ENCODE results near the gene HIPK1.

The HIPK1 gene

GRCh38 chr1:113993072-113993471 is 63.9 kb downstream of the HIPK1 start:
- Histone ChIP-seq H3K27ac (no peak overlapping the region), H3K27me3 (no peaks in the 10 kb centered on the region), H3K36me3 (no peaks in the 10 kb centered on the region), H3K4me1 (no peaks in the 10 kb centered on the region), H3K4me3 (no peak overlapping the region), H3K9me3 (peaks cover 0 to 26% (median 8%) of the 10 kb centered on the region in 3 donors)
- no peak for DNase-seq
- intact Hi-C loops (cut with DNase I; ENCODE audit: low total_unique reads) = no loop called here
- TF ChIP-seq, protein P1, sequence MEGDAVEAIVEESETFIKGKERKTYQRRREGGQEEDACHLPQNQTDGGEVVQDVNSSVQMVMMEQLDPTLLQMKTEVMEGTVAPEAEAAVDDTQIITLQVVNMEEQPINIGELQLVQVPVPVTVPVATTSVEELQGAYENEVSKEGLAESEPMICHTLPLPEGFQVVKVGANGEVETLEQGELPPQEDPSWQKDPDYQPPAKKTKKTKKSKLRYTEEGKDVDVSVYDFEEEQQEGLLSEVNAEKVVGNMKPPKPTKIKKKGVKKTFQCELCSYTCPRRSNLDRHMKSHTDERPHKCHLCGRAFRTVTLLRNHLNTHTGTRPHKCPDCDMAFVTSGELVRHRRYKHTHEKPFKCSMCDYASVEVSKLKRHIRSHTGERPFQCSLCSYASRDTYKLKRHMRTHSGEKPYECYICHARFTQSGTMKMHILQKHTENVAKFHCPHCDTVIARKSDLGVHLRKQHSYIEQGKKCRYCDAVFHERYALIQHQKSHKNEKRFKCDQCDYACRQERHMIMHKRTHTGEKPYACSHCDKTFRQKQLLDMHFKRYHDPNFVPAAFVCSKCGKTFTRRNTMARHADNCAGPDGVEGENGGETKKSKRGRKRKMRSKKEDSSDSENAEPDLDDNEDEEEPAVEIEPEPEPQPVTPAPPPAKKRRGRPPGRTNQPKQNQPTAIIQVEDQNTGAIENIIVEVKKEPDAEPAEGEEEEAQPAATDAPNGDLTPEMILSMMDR (IDR thresholded peaks at IDR 0.05) = no peak

- Histone ChIP-seq H3K4me3 (no peak overlapping the region), H3K27me3 (no peaks in the 10 kb centered on the region), H3K27ac (no peak overlapping the region), H3K9me3 (peaks cover 0 to 26% (median 8%) of the 10 kb centered on the region in 3 donors), H3K4me1 (no peaks in the 10 kb centered on the region), H3K36me3 (no peaks in the 10 kb centered on the region)
- no peak for DNase-seq
- intact Hi-C loops (cut with DNase I; ENCODE audit: low total_unique reads) = no loop called here
- TF ChIP-seq, protein P1 (IDR thresholded peaks at IDR 0.05) = no peak
Measured at GRCh38 chr1:113993766-113994165, 64.6 kb downstream of the HIPK1 start.

DNA sequence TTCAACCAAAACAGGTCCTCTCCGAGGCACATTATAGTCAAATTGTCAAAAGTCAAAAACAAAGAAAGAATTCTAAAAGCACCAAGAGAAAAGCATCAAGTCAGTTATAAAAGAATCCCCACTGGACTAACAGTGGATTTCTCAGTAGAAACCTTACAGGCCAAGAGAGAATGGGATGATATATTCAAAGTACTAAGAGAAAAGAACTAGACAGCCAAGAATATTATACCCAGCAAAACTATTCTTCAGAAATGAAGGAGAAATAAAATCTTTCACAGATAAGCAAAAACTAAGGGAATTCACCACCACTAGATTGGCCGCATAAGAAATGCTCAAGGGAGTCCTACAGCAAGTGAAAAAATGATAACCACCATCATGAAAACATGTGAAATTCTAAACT is 66.3 kb downstream of the HIPK1 start:
- intact Hi-C loops (cut with DNase I; ENCODE audit: low total_unique reads) = no loop called here
- H3K4me3 ChIP-seq = no peak overlapping the region
- no peaks in the 10 kb centered on the region for H3K36me3 ChIP-seq
- DNase-seq = no peak
- peaks cover 0 to 26% (median 8%) of the 10 kb centered on the region in 3 donors for H3K9me3 ChIP-seq
- no peaks in the 10 kb centered on the region for H3K4me1 ChIP-seq
- TF ChIP-seq, protein P1 (IDR thresholded peaks at IDR 0.05) = no peak
- no peaks in the 10 kb centered on the region for H3K27me3 ChIP-seq
- H3K27ac ChIP-seq = no peak overlapping the region

GRCh38 chr1:113998361-113998760 is 69.2 kb downstream of the HIPK1 start:
- TF ChIP-seq, protein P1 (IDR thresholded peaks at IDR 0.05) = no peak
- Histone ChIP-seq H3K36me3 (no peaks in the 10 kb centered on the region), H3K27me3 (no peaks in the 10 kb centered on the region), H3K27ac (no peak overlapping the region), H3K9me3 (peaks cover 0 to 26% (median 8%) of the 10 kb centered on the region in 3 donors), H3K4me3 (no peak overlapping the region), H3K4me1 (no peaks in the 10 kb centered on the region)
- intact Hi-C loops (cut with DNase I; ENCODE audit: low total_unique reads) = no loop called here
- no peak for DNase-seq

DNA sequence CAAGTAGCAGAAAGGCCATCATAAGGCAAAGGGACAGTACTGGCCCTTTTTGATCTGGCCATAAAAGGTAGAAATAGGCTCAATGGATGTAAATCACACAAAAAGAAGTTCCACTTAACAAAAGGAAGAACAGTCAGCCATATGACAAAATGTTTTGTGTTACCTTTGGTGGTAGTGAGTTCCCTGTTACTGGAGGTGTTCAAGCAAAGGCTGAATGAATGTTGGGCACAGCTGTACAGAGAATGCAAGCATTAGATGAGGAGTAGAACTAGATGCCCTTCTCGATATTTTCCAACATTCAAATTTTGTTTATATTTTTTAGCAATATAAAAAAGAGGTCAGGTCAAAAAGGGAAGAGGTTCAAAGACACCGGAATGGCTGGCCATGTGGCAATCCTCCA is 70.1 kb downstream of the HIPK1 start:
- TF ChIP-seq, protein P1 (IDR thresholded peaks at IDR 0.05) = no peak
- no peak for DNase-seq
- Histone ChIP-seq H3K4me1 (no peaks in the 10 kb centered on the region), H3K9me3 (peaks cover 0 to 21% (median 8%) of the 10 kb centered on the region in 3 donors), H3K36me3 (no peaks in the 10 kb centered on the region), H3K27me3 (no peaks in the 10 kb centered on the region), H3K27ac (no peak overlapping the region), H3K4me3 (no peak overlapping the region)
- intact Hi-C loops (cut with DNase I; ENCODE audit: low total_unique reads) = no loop called here

- Histone ChIP-seq H3K9me3 (peaks cover 0 to 16% (median 8%) of the 10 kb centered on the region in 3 donors), H3K36me3 (no peaks in the 10 kb centered on the region), H3K4me3 (no peak overlapping the region), H3K27ac (no peak overlapping the region), H3K4me1 (no peaks in the 10 kb centered on the region), H3K27me3 (peaks cover 0 to 2% of the 10 kb centered on the region in 2 donors)
- intact Hi-C loops (cut with DNase I; ENCODE audit: low total_unique reads) = no loop called here
- no peak for DNase-seq
- TF ChIP-seq, protein P1 (IDR thresholded peaks at IDR 0.05) = no peak
Measured at GRCh38 chr1:113999799-114000198, 70.7 kb downstream of the HIPK1 start.
